ENCODE measurements around the gene ATP1A2.

DNA sequence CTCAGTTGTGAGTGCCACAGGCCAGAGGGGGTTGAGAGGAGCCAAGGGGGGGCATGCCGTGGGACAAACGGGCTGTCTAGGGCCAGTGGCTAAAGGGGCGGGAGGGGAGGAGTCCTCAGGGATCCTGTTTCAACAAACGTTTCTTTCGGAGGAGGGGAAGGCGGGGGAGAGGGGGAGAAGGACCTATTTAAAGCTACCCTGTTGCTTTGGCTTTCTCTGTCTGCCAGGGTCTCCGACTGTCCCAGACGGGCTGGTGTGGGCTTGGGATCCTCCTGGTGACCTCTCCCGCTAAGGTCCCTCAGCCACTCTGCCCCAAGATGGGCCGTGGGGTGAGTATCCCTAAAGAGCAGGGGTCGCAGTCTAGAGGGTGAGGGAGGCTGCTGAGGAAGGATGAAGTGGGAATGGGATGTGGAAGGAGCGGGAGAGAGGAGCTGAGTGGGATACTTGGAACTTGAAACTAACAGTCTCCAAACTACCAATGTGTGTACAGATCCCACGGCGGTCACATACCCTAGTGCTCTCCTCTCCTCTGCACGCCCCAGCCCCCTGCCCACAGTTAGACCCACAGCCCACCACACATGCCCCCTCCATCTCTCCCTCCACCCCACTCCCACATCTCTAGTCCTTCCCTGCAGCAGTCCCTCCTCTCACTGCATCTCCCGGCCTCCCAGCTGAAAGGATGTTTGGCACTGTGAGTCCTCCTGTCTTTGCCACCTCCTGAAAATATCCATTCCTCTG, at the start of gene ATP1A2:
- TF ChIP-seq, protein P1, sequence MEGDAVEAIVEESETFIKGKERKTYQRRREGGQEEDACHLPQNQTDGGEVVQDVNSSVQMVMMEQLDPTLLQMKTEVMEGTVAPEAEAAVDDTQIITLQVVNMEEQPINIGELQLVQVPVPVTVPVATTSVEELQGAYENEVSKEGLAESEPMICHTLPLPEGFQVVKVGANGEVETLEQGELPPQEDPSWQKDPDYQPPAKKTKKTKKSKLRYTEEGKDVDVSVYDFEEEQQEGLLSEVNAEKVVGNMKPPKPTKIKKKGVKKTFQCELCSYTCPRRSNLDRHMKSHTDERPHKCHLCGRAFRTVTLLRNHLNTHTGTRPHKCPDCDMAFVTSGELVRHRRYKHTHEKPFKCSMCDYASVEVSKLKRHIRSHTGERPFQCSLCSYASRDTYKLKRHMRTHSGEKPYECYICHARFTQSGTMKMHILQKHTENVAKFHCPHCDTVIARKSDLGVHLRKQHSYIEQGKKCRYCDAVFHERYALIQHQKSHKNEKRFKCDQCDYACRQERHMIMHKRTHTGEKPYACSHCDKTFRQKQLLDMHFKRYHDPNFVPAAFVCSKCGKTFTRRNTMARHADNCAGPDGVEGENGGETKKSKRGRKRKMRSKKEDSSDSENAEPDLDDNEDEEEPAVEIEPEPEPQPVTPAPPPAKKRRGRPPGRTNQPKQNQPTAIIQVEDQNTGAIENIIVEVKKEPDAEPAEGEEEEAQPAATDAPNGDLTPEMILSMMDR (IDR thresholded peaks at IDR 0.05; ENCODE audit: insufficient read depth, low read length, poor library complexity, severe bottlenecking), result no peak
- no peak for TF ChIP-seq EZH2phosphoT487 (conservative IDR thresholded peaks at IDR 0.05; ENCODE audit: low read length)

Data from SU-DHL-6 (cell line).